Skin epidermis (tissue), 12 donors: ENCODE measurements around the gene OR2T8.

Experiments
- H3K27ac ChIP-seq, 21 experiments: fragments of 200-600 bp; sonication (generic) in 11 of 21; one replicate each; pipeline ENCODE4 v1.5.0; 2020; ENCODE audit warnings: mild to moderate bottlenecking in 3 of 21, inconsistent platforms in 2 of 21, moderate library complexity in 2 of 21
- H3K4me3 ChIP-seq, 7 experiments: fragments of 200-600 bp; sonication (generic) in 2 of 7; one replicate each; pipeline ENCODE4 v1.5.0; 2020; ENCODE audit warnings: inconsistent platforms in 2 of 7, mild to moderate bottlenecking in 2 of 7, moderate library complexity in 1 of 7

Gene OR2T8

DNA sequence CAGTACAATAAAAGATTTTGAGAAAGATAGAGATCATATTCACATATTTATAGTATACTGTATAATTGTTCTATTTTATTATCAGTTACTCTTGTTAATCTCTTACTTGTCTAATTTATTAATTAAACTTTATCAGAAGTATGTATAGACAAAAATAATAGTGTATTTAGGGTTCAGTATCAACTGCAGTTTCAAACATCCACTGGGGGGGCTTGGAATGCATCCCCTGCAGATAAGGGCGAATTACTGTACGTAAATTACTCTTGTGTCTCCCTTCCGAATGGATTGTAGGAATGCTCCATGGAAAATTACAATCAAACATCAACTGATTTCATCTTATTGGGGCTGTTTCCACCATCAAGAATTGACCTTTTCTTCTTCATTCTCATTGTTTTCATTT, 28.5 kb downstream of the OR2T8 start, which contains the start of gene OR2L8:
TSS of gene OR2L8 (plus strand) at position 301 of the 400 bp plus-strand sequence. CDS start at position 301, 0 bp downstream.
- no peak within 1 kb of the TSS for H3K27ac ChIP-seq
- no peak within 1 kb of the TSS for H3K4me3 ChIP-seq

DNA sequence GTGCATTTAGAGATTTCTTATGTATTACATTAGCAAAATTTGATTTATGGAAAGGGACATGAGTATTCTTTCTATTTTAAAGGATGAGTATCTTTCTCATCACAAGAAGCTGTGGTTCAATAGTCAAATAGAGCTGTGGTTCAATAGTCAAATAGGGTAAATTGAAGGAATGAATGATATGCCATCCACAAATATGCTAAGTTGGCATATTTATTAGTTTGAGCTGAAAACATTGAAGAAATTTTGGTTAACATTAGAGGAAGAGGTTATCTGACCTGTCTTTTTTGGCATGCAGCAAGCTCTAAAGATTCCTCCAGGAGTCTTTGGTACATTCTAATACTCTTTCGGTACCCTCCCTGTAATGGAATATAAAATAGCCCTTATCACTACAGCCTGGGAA, 33.4 kb downstream of the OR2T8 start:
- H3K27ac ChIP-seq = no peak overlapping the region
- no peak overlapping the region for H3K4me3 ChIP-seq

DNA sequence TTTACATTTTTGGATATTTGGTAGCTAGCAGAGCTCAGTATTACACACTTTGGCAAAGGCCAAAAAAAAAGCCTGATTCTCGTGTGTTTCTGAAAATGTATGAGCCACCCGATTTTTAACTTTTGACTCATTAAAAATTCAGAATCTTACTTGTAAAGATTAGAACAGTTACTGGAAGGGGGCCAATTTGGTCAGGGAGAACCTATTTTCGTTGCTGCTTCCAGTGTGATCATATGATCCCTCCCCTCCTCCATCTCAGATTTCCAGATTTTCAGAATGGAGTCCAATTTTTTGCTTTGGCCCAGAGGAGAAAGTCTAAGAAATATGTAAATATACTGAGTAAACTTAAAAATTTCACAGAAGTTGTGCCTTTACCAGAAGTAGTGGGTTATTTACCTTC, 41.7 kb downstream of the OR2T8 start:
- Histone ChIP-seq H3K4me3 (no peak overlapping the region), H3K27ac (peak overlapping the region in 1 of 21 experiments; percentile 46)

DNA sequence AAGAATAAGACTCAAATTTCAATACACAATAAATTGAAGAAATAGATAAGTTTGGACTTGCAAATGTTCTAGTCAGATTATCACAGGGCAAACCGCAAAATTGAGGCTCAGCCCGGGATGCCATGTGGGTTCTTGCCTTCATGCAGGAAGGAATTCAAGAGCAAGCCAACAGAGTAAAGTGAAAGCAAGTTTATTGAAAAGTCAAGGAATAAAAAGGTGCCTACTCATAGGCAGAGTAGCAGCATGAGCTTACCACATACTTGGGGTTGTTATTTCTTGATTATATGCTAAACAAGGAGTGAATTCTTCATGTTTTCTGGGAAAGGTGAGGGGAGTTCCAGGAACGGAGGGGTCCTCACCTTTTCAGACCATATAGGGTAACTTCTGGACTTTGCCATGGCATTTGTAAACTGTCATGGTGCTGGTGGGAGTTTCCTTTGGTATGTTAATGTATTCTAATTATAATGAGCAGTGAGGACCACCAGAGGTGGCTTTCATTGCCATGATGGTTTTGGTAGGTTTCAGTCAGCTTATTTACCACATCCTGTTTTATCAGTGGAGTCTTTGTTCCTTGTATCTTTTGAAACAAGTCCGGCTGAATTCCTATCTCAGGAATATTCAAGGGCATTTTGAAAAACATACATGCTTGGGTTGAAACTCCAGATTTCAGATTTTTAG, 43.0 kb downstream of the OR2T8 start:
- H3K4me3 ChIP-seq = no peak overlapping the region
- peak overlapping the region in 2 of 21 experiments; percentile 47 to 78 for H3K27ac ChIP-seq

DNA sequence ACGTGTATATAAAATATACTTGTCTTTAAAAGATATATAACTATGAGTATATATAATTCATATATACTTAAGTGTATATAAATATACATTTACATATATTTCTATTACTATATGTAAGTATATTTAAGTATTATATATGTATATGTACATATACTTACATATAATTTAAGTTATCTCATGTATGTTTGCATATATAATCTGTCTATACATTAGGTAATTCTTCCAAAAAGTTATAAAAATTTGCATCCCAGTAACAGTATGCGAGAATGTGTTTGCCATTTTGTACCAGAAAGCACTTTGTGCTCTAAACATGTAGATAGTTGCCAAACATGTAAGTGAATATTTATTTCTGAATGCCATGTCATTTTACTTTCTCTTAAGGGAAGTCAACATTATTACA, 44.9 kb downstream of the OR2T8 start, which contains the start of gene OR2AK2:
TSS of gene OR2AK2 (plus strand) at position 301 of the 400 bp plus-strand sequence. CDS start 144 bp downstream, outside the sequence.
- H3K27ac ChIP-seq = peak within 1 kb of the TSS in 1 of 21 experiments; percentile 33
- no peak within 1 kb of the TSS for H3K4me3 ChIP-seq

DNA sequence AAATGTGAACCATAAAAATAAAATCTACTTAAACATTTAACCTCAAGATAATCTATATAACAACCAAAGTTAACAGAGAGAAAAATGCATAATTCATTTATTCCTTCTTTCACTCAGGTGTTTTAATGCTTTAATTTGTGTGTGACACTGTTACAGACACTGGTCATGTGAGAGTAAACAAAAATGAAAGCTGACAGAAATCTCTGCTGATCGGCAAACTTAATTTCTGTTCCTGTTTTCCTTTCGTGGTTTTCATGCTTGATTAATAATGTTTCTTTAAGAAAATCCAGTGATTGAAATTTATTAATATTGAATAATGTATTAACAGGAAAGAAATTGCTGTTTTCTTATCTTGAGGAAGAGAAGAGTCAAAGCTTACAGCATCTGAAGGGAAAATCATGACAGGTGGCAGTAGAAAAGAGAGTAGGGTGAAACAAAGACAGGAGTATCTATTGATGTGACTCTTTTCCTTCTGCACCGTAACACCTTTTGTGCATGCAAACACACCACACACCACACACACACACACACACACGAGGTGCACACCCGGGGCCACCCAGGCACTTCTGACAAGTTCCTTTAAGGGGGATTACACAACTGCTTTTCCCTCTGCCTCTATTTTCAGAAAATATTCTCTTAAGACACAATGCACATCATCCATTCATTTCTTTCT, 46.6 kb downstream of the OR2T8 start:
- H3K27ac ChIP-seq = no peak overlapping the region

More for the DNA sequence above, 46.6 kb downstream of the OR2T8 start:
- no peak overlapping the region for H3K4me3 ChIP-seq
